ENCODE results near the gene IGFL1. TPM values are rescaled to one million over a fixed set of nuclear protein-coding genes. Genes with fewer than 3 reads are reported as not detected.
"Not testable (repeated sequence)": the region's sequence is repeated elsewhere in the genome, so short reads cannot be mapped to it uniquely, and the experiment has no call there.

The IGFL1 gene
- under 1 TPM in 1 of 4 donors, not detected in 3; 0.10 TPM for polyA plus RNA-seq (ENCODE audit: insufficient read length in 4 of 4)

- no peak for DNase-seq (ENCODE audit: low read depth in 4 of 4, low spot score in 3 of 4)
Measured at GRCh38 chr19:46229442-46229841, at the start of gene IGFL1. Gene IGFL1, plus strand, starts transcription at chr19:46229742. Its CDS starts 33 bp downstream, at chr19:46229775.

GRCh38 chr19:46180701-46181387, 48.7 kb upstream of the IGFL1 start:
- no peak for DNase-seq (ENCODE audit: low read depth in 4 of 4, low spot score in 3 of 4)

- no peak for DNase-seq (ENCODE audit: low read depth in 4 of 4, low spot score in 3 of 4)
Measured at GRCh38 chr19:46181388-46181779, 48.2 kb upstream of the IGFL1 start.

GRCh38 chr19:46182476-46182875, 47.1 kb upstream of the IGFL1 start:
- no peak for DNase-seq (ENCODE audit: low read depth in 4 of 4, low spot score in 3 of 4)

- DNase-seq (ENCODE audit: low read depth in 4 of 4, low spot score in 3 of 4), result not testable (repeated sequence)
Measured at GRCh38 chr19:46184775-46185710, 44.5 kb upstream of the IGFL1 start.

GRCh38 chr19:46186101-46186716, 43.3 kb upstream of the IGFL1 start:
- no peak for DNase-seq (ENCODE audit: low read depth in 4 of 4, low spot score in 3 of 4)

- no peak for DNase-seq (ENCODE audit: low read depth in 4 of 4, low spot score in 3 of 4)
Measured at GRCh38 chr19:46186717-46187101, 42.8 kb upstream of the IGFL1 start.

GRCh38 chr19:46189971-46190888, 39.3 kb upstream of the IGFL1 start:
- no peak for DNase-seq (ENCODE audit: low read depth in 4 of 4, low spot score in 3 of 4)

GRCh38 chr19:46191356-46191755, 38.2 kb upstream of the IGFL1 start:
- no peak for DNase-seq (ENCODE audit: low read depth in 4 of 4, low spot score in 3 of 4)

- DNase-seq (ENCODE audit: low read depth in 4 of 4, low spot score in 3 of 4), result no peak
Measured at GRCh38 chr19:46191972-46192371, 37.6 kb upstream of the IGFL1 start.

- DNase-seq (ENCODE audit: low read depth in 4 of 4, low spot score in 3 of 4), result not testable (repeated sequence)
Measured at GRCh38 chr19:46192626-46192991, 36.9 kb upstream of the IGFL1 start.

- no peak for DNase-seq (ENCODE audit: low read depth in 4 of 4, low spot score in 3 of 4)
Measured at GRCh38 chr19:46192992-46193650, 36.4 kb upstream of the IGFL1 start.

- DNase-seq (ENCODE audit: low read depth in 4 of 4, low spot score in 3 of 4), result no peak
Measured at GRCh38 chr19:46193678-46194077, 35.9 kb upstream of the IGFL1 start.

- DNase-seq (ENCODE audit: low read depth in 4 of 4, low spot score in 3 of 4), result no peak
Measured at GRCh38 chr19:46195104-46195503, 34.4 kb upstream of the IGFL1 start.

- DNase-seq (ENCODE audit: low read depth in 4 of 4, low spot score in 3 of 4), result not testable (repeated sequence)
Measured at GRCh38 chr19:46195919-46196318, 33.6 kb upstream of the IGFL1 start.

- no peak for DNase-seq (ENCODE audit: low read depth in 4 of 4, low spot score in 3 of 4)
Measured at GRCh38 chr19:46196410-46197124, 33.0 kb upstream of the IGFL1 start.

GRCh38 chr19:46197314-46198070, 32.0 kb upstream of the IGFL1 start:
- no peak for DNase-seq (ENCODE audit: low read depth in 4 of 4, low spot score in 3 of 4)

GRCh38 chr19:46198756-46199155, 30.8 kb upstream of the IGFL1 start:
- DNase-seq (ENCODE audit: low read depth in 4 of 4, low spot score in 3 of 4), result no peak

Measured in right renal pelvis (tissue), 4 donors.